Ramos (cell line): Measurements from ENCODE around the gene ERGIC1.

ENCODE experiments used
- in situ Hi-C: fragments of 300-500 bp; cut with MboI; formaldehyde crosslinking; loops from one replicate; pipeline ENCODE4 v1.14.3; 2022; ENCODE audit warnings: low sequenced_read_pairs; ENCODE audit not compliant: unreplicated experiment

The ERGIC1 gene

GRCh38 chr5:172999372-172999973, 165.4 kb downstream of the ERGIC1 start:
- in situ Hi-C loops, result no loop called here

DNA sequence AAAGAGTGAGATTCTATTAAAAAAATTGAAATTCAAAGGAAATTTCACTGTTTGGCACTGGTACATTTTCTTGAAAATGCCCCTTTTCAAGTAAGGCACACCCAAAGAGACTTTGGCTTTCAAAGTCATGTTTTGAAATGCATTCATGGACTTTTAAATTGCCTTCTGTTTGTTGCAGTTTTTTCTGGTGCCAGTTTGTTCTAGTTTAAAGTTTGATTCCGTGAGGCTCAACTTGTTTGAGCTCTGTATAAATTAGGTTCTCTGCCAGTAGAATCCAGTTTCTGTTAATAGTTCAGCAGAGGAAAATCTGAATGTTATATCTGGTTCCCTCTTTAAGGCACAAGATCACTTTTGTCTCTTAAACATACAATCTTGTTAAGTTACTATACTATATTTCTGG, 165.9 kb downstream of the ERGIC1 start:
- in situ Hi-C loops, result no loop called here

DNA sequence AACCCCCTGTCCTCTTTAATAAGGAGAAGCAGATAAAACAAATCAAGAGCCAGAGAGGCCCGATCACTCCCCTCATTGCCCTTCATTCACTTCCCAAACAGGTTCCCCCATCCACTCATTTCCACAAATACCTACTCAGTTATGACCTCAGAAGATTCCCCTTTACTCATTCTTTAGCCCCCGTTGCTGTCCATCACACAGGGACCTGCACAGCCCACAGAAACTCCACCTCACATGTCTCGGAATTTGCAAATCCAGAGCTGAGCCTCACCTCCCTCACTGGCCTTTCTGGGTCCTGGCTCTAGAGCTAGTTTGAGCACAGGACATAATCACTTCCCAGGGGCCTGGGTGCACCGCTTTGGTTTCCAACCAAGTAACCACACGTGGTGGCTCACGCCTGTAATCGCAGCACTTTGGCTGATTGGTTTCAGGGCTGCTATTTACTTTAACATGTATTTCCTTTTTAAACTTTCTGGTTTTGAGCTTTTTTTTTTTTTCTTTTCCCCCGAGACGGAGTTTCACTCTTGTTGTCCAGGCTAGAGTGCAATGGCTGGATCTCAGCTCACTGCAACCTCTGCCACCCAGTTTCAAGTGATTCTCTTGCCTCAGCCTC, 167.3 kb downstream of the ERGIC1 start:
- in situ Hi-C loops, result no loop called here
